Natural killer cell (primary cell): ENCODE data around the gene WDR89. TPM values are rescaled to one million over a fixed set of nuclear protein-coding genes. Genes with fewer than 3 reads are reported as not detected.
"Not testable (repeated sequence)": the region's sequence is repeated elsewhere in the genome, so short reads cannot be mapped to it uniquely, and the experiment has no call there.

ENCODE experiments used
- ATAC-seq, 3 donors: fragments of 150-1000 bp in 2 of 3; fragments of 200-7000 bp in 1 of 3; cut with Tn5 transposase; 1 replicate in 1 of 3; 2 replicates in 2 of 3; pipeline ENCODE4 v1.10.0; 2021; ENCODE audit warnings: mild to moderate bottlenecking in 2 of 3, moderate library complexity in 2 of 3
- DNase-seq, 2 donors: peaks; one replicate each; pipeline versions ENCODE4 v3.0.0 to v3.0.0-alpha.2; 2013 to 2021; ENCODE audit warnings: mixed read lengths in 1 of 2
- H3K27ac ChIP-seq: one replicate; pipeline ENCODE4 v1.5.1; 2013; ENCODE audit warnings: mild to moderate bottlenecking, low read length
- H3K27me3 ChIP-seq: one replicate; pipeline ENCODE4 v1.6.1; 2013; ENCODE audit warnings: low read length; ENCODE audit not compliant: control insufficient read depth, insufficient read depth
- H3K36me3 ChIP-seq: one replicate; pipeline ENCODE4 v1.6.1; 2013; ENCODE audit warnings: low read length; ENCODE audit not compliant: control insufficient read depth, insufficient read depth
- H3K4me1 ChIP-seq: one replicate; pipeline ENCODE4 v1.6.1; 2013; ENCODE audit warnings: low read length; ENCODE audit not compliant: control insufficient read depth, insufficient read depth
- H3K4me3 ChIP-seq: one replicate; pipeline ENCODE4 v1.5.1; 2013; ENCODE audit warnings: low read length
- H3K9me3 ChIP-seq: one replicate; pipeline ENCODE4 v1.6.1; 2013; ENCODE audit warnings: low read length; ENCODE audit not compliant: control insufficient read depth, insufficient read depth
- H3K27ac Mint-ChIP-seq, 2 donors: one replicate each; pipeline ENCODE4 v1.8.0; 2022; ENCODE audit warnings: mild to moderate bottlenecking in 2 of 2, mixed read lengths in 2 of 2, moderate library complexity in 1 of 2
- H3K27me3 Mint-ChIP-seq, 2 donors: one replicate each; pipeline ENCODE4 v1.8.0; 2022; ENCODE audit warnings: low read depth in 2 of 2, mixed read lengths in 2 of 2
- H3K36me3 Mint-ChIP-seq: one replicate; pipeline ENCODE4 v1.8.0; 2022; ENCODE audit warnings: mixed read lengths
- H3K4me1 Mint-ChIP-seq, 2 donors: one replicate each; pipeline ENCODE4 v1.8.0; 2022; ENCODE audit warnings: mixed read lengths in 2 of 2
- H3K4me3 Mint-ChIP-seq: one replicate; pipeline ENCODE4 v1.8.0; 2022; ENCODE audit warnings: mild to moderate bottlenecking, moderate library complexity, mixed read lengths
- H3K9me3 Mint-ChIP-seq, 2 donors: one replicate each; pipeline ENCODE4 v1.8.0; 2022; ENCODE audit warnings: mixed read lengths in 2 of 2
- CTCF ChIP-seq: fragments of 200-600 bp; IDR thresholded peaks from one replicate; pipeline ENCODE4 v1.8.0; 2022; ENCODE audit warnings: antibody characterized with exemption
- WGBS: methylation state at CpG from one replicate; pipeline ENCODE4 v1.1.7; 2013; ENCODE audit warnings: missing lambda C conversion rate; ENCODE audit not compliant: insufficient coverage; 5-methylcytosine and 5-hydroxymethylcytosine counted together
- intact Hi-C: fragments of 100-400 bp; cut with micrococcal nuclease; formaldehyde crosslinking; loops from one replicate; pipeline ENCODE4 v1.14.2; 2022
- total RNA-seq, 4 donors: library from RNA; stranded (reverse); fragments of 120-200 nt in 1 of 4; gene quantifications; one replicate each; pipeline versions ENCODE4 v1.2.3 to v1.2.4, GENCODE V29; 2013 to 2022

WDR89 gene
- total RNA-seq, 3 donors from 2014 or later (not counting 1 experiment from before 2014, with no cell fraction given) = 9.6 to 13.4 (median 10.7) TPM

- Histone ChIP-seq H3K4me3 (no peak overlapping the region), H3K9me3 (no peaks in the 10 kb centered on the region), H3K36me3 (no peaks in the 10 kb centered on the region), H3K4me1 (no peaks in the 10 kb centered on the region), H3K27me3 (no peaks in the 10 kb centered on the region), H3K27ac (no peak overlapping the region)
- no peak for TF ChIP-seq CTCF
- no peaks in the 10 kb centered on the region for H3K27me3 Mint-ChIP-seq
- H3K4me3 Mint-ChIP-seq = no peak overlapping the region
- H3K4me1 Mint-ChIP-seq = no peaks in the 10 kb centered on the region
- H3K9me3 Mint-ChIP-seq = no peaks in the 10 kb centered on the region
- no peaks in the 10 kb centered on the region for H3K36me3 Mint-ChIP-seq
- no peak for DNase-seq
- peak in 2 of 3 donors; percentile 41 to 54 for ATAC-seq
- WGBS = 96% methylated on average over 12 of the region's 12 CpGs
- no peak overlapping the region for H3K27ac Mint-ChIP-seq
- intact Hi-C loops = no loop called here
Observed at GRCh38 chr14:63663428-63664341, 22.0 kb upstream of the WDR89 start.

GRCh38 chr14:63662776-63663175 lies 21.1 kb upstream of the WDR89 start:
- Histone ChIP-seq H3K27me3 (no peaks in the 10 kb centered on the region), H3K4me1 (no peaks in the 10 kb centered on the region), H3K36me3 (no peaks in the 10 kb centered on the region), H3K4me3 (no peak overlapping the region), H3K9me3 (no peaks in the 10 kb centered on the region), H3K27ac (no peak overlapping the region)
- intact Hi-C loops = no loop called here
- no peak for ATAC-seq
- Mint-ChIP-seq H3K4me3 (no peak overlapping the region), H3K4me1 (no peaks in the 10 kb centered on the region), H3K9me3 (no peaks in the 10 kb centered on the region), H3K27me3 (no peaks in the 10 kb centered on the region), H3K36me3 (no peaks in the 10 kb centered on the region), H3K27ac (no peak overlapping the region)
- no peak for DNase-seq
- TF ChIP-seq CTCF = no peak
- 89% methylated on average over 8 of the region's 8 CpGs for WGBS

GRCh38 chr14:63661881-63662280 lies 20.2 kb upstream of the WDR89 start:
- H3K9me3 ChIP-seq, H3K36me3 Mint-ChIP-seq, DNase-seq, ATAC-seq, H3K4me1 Mint-ChIP-seq, intact Hi-C loops, H3K4me1 ChIP-seq, H3K9me3 Mint-ChIP-seq, H3K4me3 Mint-ChIP-seq, H3K36me3 ChIP-seq, H3K27ac Mint-ChIP-seq, H3K27me3 Mint-ChIP-seq, H3K27ac ChIP-seq, H3K27me3 ChIP-seq, H3K4me3 ChIP-seq: not testable (repeated sequence)
- WGBS = 96% methylated on average over 10 of the region's 10 CpGs

- Histone ChIP-seq H3K36me3 (no peaks in the 10 kb centered on the region), H3K4me3 (no peak overlapping the region), H3K27me3 (no peaks in the 10 kb centered on the region), H3K9me3 (no peaks in the 10 kb centered on the region), H3K4me1 (no peaks in the 10 kb centered on the region), H3K27ac (no peak overlapping the region)
- Mint-ChIP-seq H3K36me3 (no peaks in the 10 kb centered on the region), H3K9me3 (no peaks in the 10 kb centered on the region), H3K4me1 (no peaks in the 10 kb centered on the region), H3K4me3 (no peak overlapping the region), H3K27me3 (no peaks in the 10 kb centered on the region), H3K27ac (no peak overlapping the region)
- DNase-seq = no peak
- ATAC-seq = no peak
- TF ChIP-seq CTCF = no peak
- 89% methylated on average over 4 of the region's 4 CpGs for WGBS
- intact Hi-C loops = no loop called here
Observed at GRCh38 chr14:63659726-63660125, 18.1 kb upstream of the WDR89 start.
